AG04449 (cell line): ENCODE measurements around the gene PSMF1.

Experiments used
- CTCF ChIA-PET: fragments of 350-600 bp; formaldehyde crosslinking; extraction: SDS; loops from one replicate; lab custom pipeline; 2021; ENCODE audit warnings: antibody characterized with exemption; lab: Yijun Ruan, JAX
- POLR2A ChIA-PET: fragments of 400-600, 350-600 bp; formaldehyde crosslinking; extraction: SDS; loops from one replicate; lab custom pipeline; 2020; ENCODE audit warnings: antibody characterized with exemption, inconsistent platforms; lab: Yijun Ruan, JAX
- DNase-seq: peaks from one replicate; pipeline ENCODE4 v3.0.0-alpha.2; 2010; ENCODE audit warnings: low read depth, low spot score
- H3K4me3 ChIP-seq: 2 replicates; pipeline ENCODE4 v1.5.1; 2011; ENCODE audit warnings: low read depth, mild to moderate bottlenecking, control low read depth, low read length
- TF ChIP-seq, protein P1 (sequence below): IDR thresholded peaks from one replicate; pipeline ENCODE4 v1.5.1; 2011; ENCODE audit warnings: mild to moderate bottlenecking, moderate library complexity, low read length, control low read depth, inconsistent platforms; ENCODE audit not compliant: insufficient read depth; ENCODE audit errors: missing control alignments

The PSMF1 gene

DNA sequence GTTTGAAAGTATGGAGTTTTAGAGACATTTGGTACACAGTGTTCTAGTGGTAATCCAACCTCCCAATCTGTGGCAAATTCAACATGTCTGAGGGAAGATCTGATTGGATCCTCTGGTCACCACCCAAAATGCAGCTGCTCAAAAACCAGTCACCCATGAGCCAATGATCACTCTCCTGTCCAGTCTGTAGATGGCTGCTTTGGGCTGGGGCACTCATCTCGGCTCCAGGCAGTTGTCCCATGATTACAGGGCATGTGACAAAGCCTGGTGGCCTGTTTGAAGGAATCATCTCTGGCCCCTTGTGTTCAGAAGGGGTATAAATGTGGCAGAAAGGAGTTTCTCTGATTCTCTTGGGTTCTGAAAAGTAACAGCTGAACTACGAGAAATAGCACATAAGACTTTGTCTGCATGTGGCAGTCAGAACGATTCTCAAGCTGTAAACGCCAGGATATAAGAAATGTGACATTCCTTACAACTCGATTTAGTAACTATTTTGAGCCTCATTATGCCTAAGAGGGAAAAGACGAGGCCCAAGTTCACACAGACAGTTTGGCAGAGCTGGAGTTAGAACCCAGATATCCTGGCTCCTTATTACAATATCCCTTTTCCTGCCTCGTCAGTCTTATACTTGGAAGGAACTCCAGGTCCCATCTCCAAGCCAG, 80.9 kb downstream of the PSMF1 start:
- POLR2A ChIA-PET: no interaction called here
- no peak for DNase-seq
- TF ChIP-seq, protein P1, sequence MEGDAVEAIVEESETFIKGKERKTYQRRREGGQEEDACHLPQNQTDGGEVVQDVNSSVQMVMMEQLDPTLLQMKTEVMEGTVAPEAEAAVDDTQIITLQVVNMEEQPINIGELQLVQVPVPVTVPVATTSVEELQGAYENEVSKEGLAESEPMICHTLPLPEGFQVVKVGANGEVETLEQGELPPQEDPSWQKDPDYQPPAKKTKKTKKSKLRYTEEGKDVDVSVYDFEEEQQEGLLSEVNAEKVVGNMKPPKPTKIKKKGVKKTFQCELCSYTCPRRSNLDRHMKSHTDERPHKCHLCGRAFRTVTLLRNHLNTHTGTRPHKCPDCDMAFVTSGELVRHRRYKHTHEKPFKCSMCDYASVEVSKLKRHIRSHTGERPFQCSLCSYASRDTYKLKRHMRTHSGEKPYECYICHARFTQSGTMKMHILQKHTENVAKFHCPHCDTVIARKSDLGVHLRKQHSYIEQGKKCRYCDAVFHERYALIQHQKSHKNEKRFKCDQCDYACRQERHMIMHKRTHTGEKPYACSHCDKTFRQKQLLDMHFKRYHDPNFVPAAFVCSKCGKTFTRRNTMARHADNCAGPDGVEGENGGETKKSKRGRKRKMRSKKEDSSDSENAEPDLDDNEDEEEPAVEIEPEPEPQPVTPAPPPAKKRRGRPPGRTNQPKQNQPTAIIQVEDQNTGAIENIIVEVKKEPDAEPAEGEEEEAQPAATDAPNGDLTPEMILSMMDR: no peak
- no peak overlapping the region for H3K4me3 ChIP-seq
- CTCF ChIA-PET: interaction anchor here (0.8 to 2.5 kb wide), 4 partner anchors 10 to 22 kb away, joined by 4 to 14 read pairs (median 6); no protein-coding TSS in a partner anchor

GRCh38 chr20:1199964-1200363, 81.6 kb downstream of the PSMF1 start:
- no peak overlapping the region for H3K4me3 ChIP-seq
- DNase-seq: no peak
- POLR2A ChIA-PET: interaction anchor here (0.5 kb wide), 1 partner anchor 367 kb away, joined by 3 read pairs; no protein-coding TSS in a partner anchor
- CTCF ChIA-PET: interaction anchor here (0.8 to 2.5 kb wide), 4 partner anchors 9 to 23 kb away, joined by 4 to 14 read pairs (median 6); no protein-coding TSS in a partner anchor
- TF ChIP-seq, protein P1: no peak

DNA sequence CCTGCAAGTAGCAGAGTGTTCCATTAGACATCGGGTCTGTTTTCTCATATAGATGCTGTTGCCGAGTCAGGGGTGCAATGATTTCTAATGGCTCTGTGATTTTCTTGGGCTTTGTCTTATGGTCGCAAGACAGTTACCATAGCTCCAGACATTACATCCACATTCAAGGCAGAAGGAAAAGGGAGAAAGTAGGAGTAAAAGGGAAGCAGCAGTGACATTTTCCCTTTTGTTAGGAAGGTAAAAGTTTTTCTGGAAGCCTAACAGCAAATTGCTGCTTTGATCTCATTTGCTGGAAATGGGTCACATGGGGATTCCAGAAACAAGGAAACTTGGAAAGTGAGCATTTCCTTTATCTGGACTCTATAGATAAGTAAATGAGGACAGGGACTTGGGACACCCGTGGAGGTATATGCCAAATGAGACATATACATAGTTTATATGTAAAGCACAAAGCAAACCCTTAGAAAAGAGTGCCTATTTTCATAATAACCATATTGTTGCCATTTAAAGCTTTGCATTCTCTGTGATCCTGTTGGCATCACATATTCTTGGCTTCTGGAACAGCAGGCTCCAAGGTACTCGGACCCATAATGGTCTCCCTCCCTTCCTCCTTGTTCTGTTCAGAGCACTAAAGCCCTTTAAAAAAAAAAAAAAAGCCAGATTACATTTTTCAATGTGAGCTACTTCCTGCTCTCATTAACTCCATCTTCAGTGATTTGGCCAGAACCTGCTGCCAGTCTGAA, 84.5 kb downstream of the PSMF1 start, which contains the start of gene C20orf202:
Gene C20orf202 (plus strand): TSS at position 693 of the 743 bp plus-strand sequence. CDS start 132 bp downstream, outside the sequence.
- H3K4me3 ChIP-seq: no peak within 1 kb of the TSS
- DNase-seq: no peak
- POLR2A ChIA-PET: no interaction called here
- TF ChIP-seq, protein P1: no peak
- CTCF ChIA-PET: interaction anchor here (0.8 to 3.1 kb wide), 3 partner anchors 9 to 387 kb away, joined by 3 to 8 read pairs (median 4); no protein-coding TSS in a partner anchor

- TF ChIP-seq, protein P1: no peak
- no peak for DNase-seq
- ChIA-PET POLR2A (no interaction called here), CTCF (interaction anchor here (1.5 to 3.1 kb wide), 2 partner anchors 8 to 10 kb away, joined by 4 to 8 read pairs; no protein-coding TSS in a partner anchor)
- no peak overlapping the region for H3K4me3 ChIP-seq
Measured at GRCh38 chr20:1203630-1204029, 85.2 kb downstream of the PSMF1 start.

DNA sequence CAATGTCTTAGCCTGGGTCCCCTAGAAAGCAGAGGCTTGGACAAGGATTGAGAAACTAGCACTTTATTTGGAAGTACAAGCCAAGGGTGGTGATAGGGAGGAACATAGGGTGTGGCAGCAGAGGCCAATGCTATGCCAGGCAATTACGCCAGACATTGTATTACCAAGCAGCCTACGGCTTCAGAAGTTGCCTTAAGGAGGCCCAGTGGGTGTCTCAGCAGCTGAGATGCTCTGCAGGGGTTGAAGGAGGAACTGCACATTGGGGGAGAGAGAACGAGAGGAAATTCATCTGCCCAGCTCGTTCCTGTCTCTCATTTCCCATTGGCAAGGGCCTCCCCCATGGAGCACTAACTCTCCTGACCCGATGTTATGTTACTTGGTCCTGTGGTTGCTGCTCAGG, 85.7 kb downstream of the PSMF1 start:
- ChIA-PET POLR2A (no interaction called here), CTCF (interaction anchor here (0.9 to 1.5 kb wide), 2 partner anchors 8 to 9 kb away, joined by 3 to 4 read pairs; no protein-coding TSS in a partner anchor)
- TF ChIP-seq, protein P1: no peak

More for the DNA sequence above, 85.7 kb downstream of the PSMF1 start:
- no peak overlapping the region for H3K4me3 ChIP-seq
- no peak for DNase-seq
